Stimulated activated CD4-positive, alpha-beta T cell treated with anti-CD3 and anti-CD28 coated beads, Interleukin-4, amount 100 ng/mL, for 1 hour (primary cell): ENCODE results near the gene PRKCQ.
A peak's percentile ranks its signal among the peaks of the same experiment; 100 is the strongest.
"Not testable (repeated sequence)": the region's sequence is repeated elsewhere in the genome, so short reads cannot be mapped to it uniquely, and the experiment has no call there.

Experiments
- DNase-seq: peaks from one replicate; pipeline ENCODE4 v3.0.0-alpha.2; 2020

PRKCQ gene

GRCh38 chr10:6593241-6593671 lies 13.2 kb upstream of the PRKCQ start:
- no peak for DNase-seq

GRCh38 chr10:6592080-6592479 lies 12.0 kb upstream of the PRKCQ start:
- DNase-seq = no peak

GRCh38 chr10:6591668-6592067 lies 11.6 kb upstream of the PRKCQ start:
- DNase-seq = no peak

GRCh38 chr10:6590100-6590499 lies 10.0 kb upstream of the PRKCQ start:
- no peak for DNase-seq

- DNase-seq = no peak
These were observed 9.4 kb upstream of the PRKCQ start for GRCh38 chr10:6589287-6590094.

- no peak for DNase-seq
These were observed 8.8 kb upstream of the PRKCQ start for GRCh38 chr10:6588845-6589244.

GRCh38 chr10:6588082-6588481 lies 8.0 kb upstream of the PRKCQ start:
- no peak for DNase-seq

- DNase-seq = no peak
These were observed 6.4 kb upstream of the PRKCQ start for GRCh38 chr10:6586501-6586900.

GRCh38 chr10:6583447-6583846 lies 3.4 kb upstream of the PRKCQ start:
- DNase-seq = peak; percentile 68

- DNase-seq = not testable (repeated sequence)
These were observed 2.8 kb upstream of the PRKCQ start for GRCh38 chr10:6582913-6583312.

GRCh38 chr10:6582298-6582697 lies 2.2 kb upstream of the PRKCQ start:
- DNase-seq = no peak

- DNase-seq = no peak
These were observed 1.7 kb upstream of the PRKCQ start for GRCh38 chr10:6581778-6582228.

- not testable (repeated sequence) for DNase-seq
These were observed 1.1 kb upstream of the PRKCQ start for GRCh38 chr10:6581223-6581622.

GRCh38 chr10:6580279-6581029 lies 378 bp upstream of the PRKCQ start:
- DNase-seq = peak; percentile 91

GRCh38 chr10:6579183-6579903 lies 733 bp downstream of the PRKCQ start:
- DNase-seq = no peak

- no peak for DNase-seq
These were observed 1.3 kb downstream of the PRKCQ start for GRCh38 chr10:6578795-6579182.

GRCh38 chr10:6578251-6578771 lies 1.8 kb downstream of the PRKCQ start:
- DNase-seq = no peak

GRCh38 chr10:6576326-6576725 lies 3.8 kb downstream of the PRKCQ start:
- no peak for DNase-seq

- no peak for DNase-seq
These were observed 5.4 kb downstream of the PRKCQ start for GRCh38 chr10:6574664-6575176.

GRCh38 chr10:6570893-6571292 lies 9.2 kb downstream of the PRKCQ start:
- DNase-seq = no peak

- no peak for DNase-seq
These were observed 10.8 kb downstream of the PRKCQ start for GRCh38 chr10:6569259-6569658.

GRCh38 chr10:6567884-6568283 lies 12.2 kb downstream of the PRKCQ start:
- DNase-seq = no peak

- no peak for DNase-seq
These were observed 12.8 kb downstream of the PRKCQ start for GRCh38 chr10:6567203-6567703.
